IMR-90 (cell line): Measurements from ENCODE around the gene ILF2. TPM values are rescaled to one million over a fixed set of nuclear protein-coding genes. Genes with fewer than 3 reads are reported as not detected.

Experiments used
- ATAC-seq: fragments of 200-7000 bp; cut with Tn5 transposase; 2 replicates; pipeline ENCODE4 v1.9.1; 2020; ENCODE audit warnings: low read depth, mild to moderate bottlenecking, moderate library complexity
- BruUV-seq: library from RNA; stranded (reverse); fragments of 400-500 nt; replicated peaks from 2 replicates; lab custom pipeline; 2021; lab: Mats Ljungman, UMichigan
- CTCF ChIA-PET: fragments of 300-600 bp; formaldehyde crosslinking; extraction: SDS; loops from one replicate; lab custom pipeline; 2021; ENCODE audit warnings: antibody characterized with exemption; lab: Yijun Ruan, JAX
- POLR2A ChIA-PET: fragments of 300-600 bp; sonication (Branson Sonifier 250); formaldehyde crosslinking; loops from one replicate; lab custom pipeline; 2022; ENCODE audit warnings: antibody characterized with exemption; ENCODE audit not compliant: unreplicated experiment; lab: Charles Lee
- DNase-seq: peaks from one replicate; pipeline ENCODE4 v3.0.0; 2013
- H2AFZ ChIP-seq: replicated peaks from 2 replicates; pipeline ENCODE3; 2013; ENCODE audit warnings: low read length, mild to moderate bottlenecking; ENCODE audit not compliant: poor library complexity
- H2AK5ac ChIP-seq: 2 replicates; pipeline ENCODE4 v1.6.1; 2013; ENCODE audit warnings: low read depth, low read length, inconsistent platforms
- H2AK9ac ChIP-seq: replicated peaks from 2 replicates; pipeline ENCODE3; 2013; ENCODE audit warnings: mild to moderate bottlenecking, low read depth, low read length, moderate library complexity; ENCODE audit not compliant: poor library complexity
- H2BK120ac ChIP-seq: 2 replicates; pipeline ENCODE4 v1.6.1; 2013; ENCODE audit warnings: low read depth, low read length, inconsistent platforms
- H2BK15ac ChIP-seq: 3 replicates; pipeline ENCODE4 v1.6.1; 2013; ENCODE audit warnings: low read depth, low read length, inconsistent platforms
- H2BK20ac ChIP-seq: 2 replicates; pipeline ENCODE4 v1.6.1; 2013; ENCODE audit warnings: low read depth, mild to moderate bottlenecking, inconsistent platforms, low read length, moderate library complexity
- H2BK5ac ChIP-seq: 2 replicates; pipeline ENCODE4 v1.6.1; 2013; ENCODE audit warnings: mild to moderate bottlenecking, low read depth, low read length, inconsistent platforms; ENCODE audit not compliant: poor library complexity, severe bottlenecking
- H3K14ac ChIP-seq: replicated peaks from 2 replicates; pipeline ENCODE4 v1.6.1; 2013; ENCODE audit warnings: low read depth, low read length, inconsistent platforms
- H3K18ac ChIP-seq: 2 replicates; pipeline ENCODE4 v1.6.1; 2013; ENCODE audit warnings: low read depth, low read length, control low read depth
- H3K23ac ChIP-seq: 2 replicates; pipeline ENCODE4 v1.6.1; 2013; ENCODE audit warnings: low read depth, low read length, inconsistent platforms
- H3K27ac ChIP-seq: 2 replicates; pipeline ENCODE4 v1.5.1; 2013; ENCODE audit warnings: mild to moderate bottlenecking, control low read depth, low read length; ENCODE audit not compliant: insufficient read depth
- H3K27me3 ChIP-seq: 2 replicates; pipeline ENCODE4 v1.6.1; 2013; ENCODE audit warnings: low read length; ENCODE audit not compliant: control insufficient read depth, insufficient read depth
- H3K36me3 ChIP-seq: 2 replicates; pipeline ENCODE4 v1.6.1; 2013; ENCODE audit warnings: low read length, mixed read lengths; ENCODE audit not compliant: control insufficient read depth, insufficient read depth
- H3K4ac ChIP-seq: 2 replicates; pipeline ENCODE4 v1.6.1; 2013; ENCODE audit warnings: low read depth, low read length, inconsistent platforms
- H3K4me1 ChIP-seq: 2 replicates; pipeline ENCODE4 v1.6.1; 2013; ENCODE audit warnings: low read length, mixed read lengths; ENCODE audit not compliant: control insufficient read depth, insufficient read depth
- H3K4me2 ChIP-seq: 2 replicates; pipeline ENCODE4 v1.6.1; 2013; ENCODE audit warnings: low read depth, mild to moderate bottlenecking, control low read depth, low read length, moderate library complexity
- H3K4me3 ChIP-seq: 2 replicates; pipeline ENCODE4 v1.5.1; 2013; ENCODE audit warnings: low read depth, mild to moderate bottlenecking, control low read depth, low read length, moderate library complexity; ENCODE audit not compliant: insufficient read depth
- H3K56ac ChIP-seq: 2 replicates; pipeline ENCODE4 v1.6.1; 2013; ENCODE audit warnings: low read length, inconsistent platforms; ENCODE audit not compliant: insufficient read depth; ENCODE audit errors: extremely low read depth
- H3K79me1 ChIP-seq, 2 experiments: 2 replicates each; pipeline ENCODE4 v1.6.1; 2013; ENCODE audit warnings: low read length in 2 of 2, inconsistent platforms in 1 of 2, low read depth in 1 of 2
- H3K9ac ChIP-seq: 2 replicates; pipeline ENCODE4 v1.6.1; 2013; ENCODE audit warnings: low read depth, low read length, control low read depth
- H3K9me1 ChIP-seq: 2 replicates; pipeline ENCODE4 v1.6.1; 2013; ENCODE audit warnings: low read length, inconsistent platforms; ENCODE audit not compliant: insufficient read depth
- H3K9me3 ChIP-seq: 2 replicates; pipeline ENCODE4 v1.6.1; 2013; ENCODE audit warnings: low read length; ENCODE audit not compliant: control insufficient read depth, insufficient read depth
- H4K20me1 ChIP-seq: 2 replicates; pipeline ENCODE4 v1.6.1; 2013; ENCODE audit warnings: low read length, inconsistent platforms; ENCODE audit not compliant: insufficient read depth
- H4K5ac ChIP-seq: 2 replicates; pipeline ENCODE4 v1.6.1; 2013; ENCODE audit warnings: mild to moderate bottlenecking, low read depth, low read length, control low read depth
- H4K8ac ChIP-seq, 2 experiments: 2 replicates each; pipeline ENCODE4 v1.6.1; 2013; ENCODE audit warnings: low read depth in 2 of 2, low read length in 2 of 2, control low read depth in 1 of 2, inconsistent platforms in 1 of 2
- H4K91ac ChIP-seq: 2 replicates; pipeline ENCODE4 v1.6.1; 2013; ENCODE audit warnings: low read depth, low read length, inconsistent platforms; ENCODE audit not compliant: insufficient read depth
- CEBPB ChIP-seq: IDR thresholded peaks from 2 replicates; pipeline ENCODE4 v1.6.1; 2012; ENCODE audit warnings: low read depth, low read length, improper control_type of control experiment
- MAZ ChIP-seq: IDR thresholded peaks from 2 replicates; pipeline ENCODE4 v1.6.1; 2012; ENCODE audit warnings: low read depth, mild to moderate bottlenecking, low read length, improper control_type of control experiment, moderate library complexity, borderline replicate concordance
- MXI1 ChIP-seq: IDR thresholded peaks from 2 replicates; pipeline ENCODE4 v1.6.1; 2012; ENCODE audit warnings: low read depth, mild to moderate bottlenecking, low read length, moderate library complexity, borderline replicate concordance
- RAD21 ChIP-seq: IDR thresholded peaks from 2 replicates; pipeline ENCODE4 v1.6.1; 2012; ENCODE audit warnings: low read length, improper control_type of control experiment
- RCOR1 ChIP-seq: IDR thresholded peaks from 2 replicates; pipeline ENCODE4 v1.6.1; 2012; ENCODE audit warnings: mild to moderate bottlenecking, low read length, improper control_type of control experiment; ENCODE audit not compliant: insufficient replicate concordance
- RFX5 ChIP-seq: IDR thresholded peaks from 2 replicates; pipeline ENCODE4 v1.8.0; 2012; ENCODE audit warnings: low read depth, mild to moderate bottlenecking, low read length, moderate library complexity
- SMC3 ChIP-seq: fragments of 150-350 bp; IDR thresholded peaks from 2 replicates; pipeline ENCODE4 v1.6.1; 2016; ENCODE audit warnings: low read depth, mild to moderate bottlenecking, antibody characterized with exemption, low read length, moderate library complexity
- WGBS, 2 experiments: methylation state at CpG; one replicate each; pipeline versions ENCODE4 v1.1.5 to v1.1.7; 2013; ENCODE audit warnings: missing lambda C conversion rate in 2 of 2; ENCODE audit not compliant: insufficient read length in 1 of 2; ENCODE audit errors: extremely low coverage in 2 of 2; 5-methylcytosine and 5-hydroxymethylcytosine counted together
- dilution Hi-C: fragments of 300-500 bp; cut with HindIII; formaldehyde crosslinking; loops from one replicate; pipeline ENCODE4 v1.14.3; 2018; ENCODE audit warnings: low sequenced_read_pairs; ENCODE audit not compliant: unreplicated experiment
- in situ Hi-C: fragments of 300-500 bp; cut with MboI; formaldehyde crosslinking; loops from 3 replicates; pipeline ENCODE4 v1.14.3; 2019; ENCODE audit warnings: low sequenced_read_pairs, inconsistent platforms, mixed read lengths
- intact Hi-C: fragments of 100-400 bp; cut with micrococcal nuclease; formaldehyde crosslinking; loops from 2 replicates; pipeline ENCODE4 v1.10.0; 2022
- polyA plus RNA-seq, 3 experiments: library from polyadenylated mRNA; depleted of rRNA; stranded (reverse); fragments of >200 nt; gene quantifications; 2 replicates each; pipeline ENCODE4 v1.2.3, GENCODE V29; 2012; ENCODE audit warnings: low replicate concordance in 1 of 3
- total RNA-seq: library from RNA; depleted of rRNA; stranded (reverse); fragments of >200 nt; gene quantifications from 2 replicates; pipeline ENCODE4 v1.2.3, GENCODE V29; 2012
- TF ChIP-seq, protein P1 (sequence below): fragments of 150-350 bp; IDR thresholded peaks from 2 replicates; pipeline ENCODE4 v1.6.1; 2016; ENCODE audit warnings: low read depth, mild to moderate bottlenecking, low read length, moderate library complexity, borderline replicate concordance
- TF ChIP-seq, protein P2 (sequence below): fragments of 150-350 bp; IDR thresholded peaks from 2 replicates; pipeline ENCODE4 v1.6.1; 2017; ENCODE audit warnings: mild to moderate bottlenecking, antibody characterized with exemption, low read length, low read depth

The ILF2 gene
- total and polyA plus RNA-seq, 2 of the 4 experiments (the other 2 are of a cell fraction): 273 to 504 TPM

DNA sequence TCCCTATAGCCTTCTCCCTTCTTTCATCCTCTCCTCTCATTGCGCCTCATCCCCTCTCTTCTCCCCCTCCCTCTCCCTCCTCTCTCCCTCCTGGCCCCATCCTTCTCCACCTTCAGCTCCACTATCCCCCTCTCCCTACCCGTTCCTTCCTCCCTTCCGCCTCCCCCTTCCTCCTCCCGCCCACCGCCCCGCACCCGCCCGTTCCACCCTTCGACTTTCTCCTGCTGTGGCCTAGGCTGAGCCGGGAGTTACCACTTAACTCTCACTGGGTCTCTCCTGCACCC, 9.3 kb upstream of the ILF2 start:
- no peak overlapping the region for H3K4ac ChIP-seq
- no peak overlapping the region for H4K8ac ChIP-seq
- no peak overlapping the region for H2AK5ac ChIP-seq
- H2AFZ ChIP-seq: no peak overlapping the region
- DNase-seq: no peak
- dilution Hi-C loops (no loop called here), intact Hi-C loops (no loop called here), in situ Hi-C loops (no loop called here)
- no peak overlapping the region for H3K18ac ChIP-seq
- H3K14ac ChIP-seq: no peak overlapping the region
- no peak overlapping the region for H4K5ac ChIP-seq
- ChIA-PET CTCF (no interaction called here), POLR2A (no interaction called here)
- no peak overlapping the region for H3K4me2 ChIP-seq
- no peak overlapping the region for H2AK9ac ChIP-seq
- no peak overlapping the region for H3K4me3 ChIP-seq
- H2BK15ac ChIP-seq: no peak overlapping the region
- no peak overlapping the region for H2BK120ac ChIP-seq
- no TSS peak for BruUV-seq
- no peak overlapping the region for H2BK20ac ChIP-seq
- no peak for ATAC-seq
- peaks cover 7% of the 10 kb centered on the region; the same call in 1 of the 2 replicates for H3K4me1 ChIP-seq
- no peak overlapping the region for H3K56ac ChIP-seq
- H3K9ac ChIP-seq: no peak overlapping the region
- no peaks in the 10 kb centered on the region for H4K20me1 ChIP-seq
- H4K91ac ChIP-seq: no peak overlapping the region
- WGBS, 2 experiments: 18% methylated on average over 3 of the region's 10 CpGs; no CpG with 5 or more reads in 1 of the 2 experiments
- H3K27ac ChIP-seq: no peak overlapping the region
- H3K23ac ChIP-seq: no peak overlapping the region
- no peaks in the 10 kb centered on the region for H3K36me3 ChIP-seq
- TF ChIP-seq, protein P1, sequence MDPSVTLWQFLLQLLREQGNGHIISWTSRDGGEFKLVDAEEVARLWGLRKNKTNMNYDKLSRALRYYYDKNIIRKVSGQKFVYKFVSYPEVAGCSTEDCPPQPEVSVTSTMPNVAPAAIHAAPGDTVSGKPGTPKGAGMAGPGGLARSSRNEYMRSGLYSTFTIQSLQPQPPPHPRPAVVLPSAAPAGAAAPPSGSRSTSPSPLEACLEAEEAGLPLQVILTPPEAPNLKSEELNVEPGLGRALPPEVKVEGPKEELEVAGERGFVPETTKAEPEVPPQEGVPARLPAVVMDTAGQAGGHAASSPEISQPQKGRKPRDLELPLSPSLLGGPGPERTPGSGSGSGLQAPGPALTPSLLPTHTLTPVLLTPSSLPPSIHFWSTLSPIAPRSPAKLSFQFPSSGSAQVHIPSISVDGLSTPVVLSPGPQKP: no peak
- TF ChIP-seq, protein P2, sequence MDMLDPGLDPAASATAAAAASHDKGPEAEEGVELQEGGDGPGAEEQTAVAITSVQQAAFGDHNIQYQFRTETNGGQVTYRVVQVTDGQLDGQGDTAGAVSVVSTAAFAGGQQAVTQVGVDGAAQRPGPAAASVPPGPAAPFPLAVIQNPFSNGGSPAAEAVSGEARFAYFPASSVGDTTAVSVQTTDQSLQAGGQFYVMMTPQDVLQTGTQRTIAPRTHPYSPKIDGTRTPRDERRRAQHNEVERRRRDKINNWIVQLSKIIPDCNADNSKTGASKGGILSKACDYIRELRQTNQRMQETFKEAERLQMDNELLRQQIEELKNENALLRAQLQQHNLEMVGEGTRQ: no peak
- TF ChIP-seq SMC3 (no peak), CEBPB (no peak), RCOR1 (no peak), MAZ (no peak), RAD21 (no peak), RFX5 (no peak), MXI1 (no peak)
- no peaks in the 10 kb centered on the region for H3K9me1 ChIP-seq
- H3K9me3 ChIP-seq: no peaks in the 10 kb centered on the region
- no peaks in the 10 kb centered on the region for H3K79me1 ChIP-seq
- H3K27me3 ChIP-seq: peaks cover 52% of the 10 kb centered on the region
- no peak overlapping the region for H2BK5ac ChIP-seq
